ENCODE data around the gene CDH12. TPM values are rescaled to one million over a fixed set of nuclear protein-coding genes. Genes with fewer than 3 reads are reported as not detected.

The CDH12 gene
- total RNA-seq, 1 experiment from 2014 or later, result not detected

DNA sequence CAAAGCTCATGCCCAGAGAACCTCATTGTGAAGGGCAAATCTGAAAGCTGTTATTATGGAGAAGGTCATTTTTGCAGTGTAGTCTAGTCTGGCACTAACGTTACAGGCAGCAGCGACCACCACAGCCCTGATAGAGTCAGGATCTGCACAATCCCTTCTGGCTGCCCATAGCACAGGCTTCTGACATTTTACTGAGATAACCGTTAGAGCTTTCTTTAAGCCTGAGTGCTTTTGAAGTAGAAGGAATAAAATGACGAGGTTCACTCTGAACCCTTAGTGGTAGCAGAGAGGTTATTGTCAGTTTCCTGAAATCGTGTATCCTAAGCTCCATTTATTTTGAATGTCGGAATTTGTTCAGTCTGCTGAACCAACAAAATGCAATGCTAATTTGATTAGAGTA is 505.1 kb downstream of the CDH12 start:
- CTCF ChIA-PET, result no interaction called here

DNA sequence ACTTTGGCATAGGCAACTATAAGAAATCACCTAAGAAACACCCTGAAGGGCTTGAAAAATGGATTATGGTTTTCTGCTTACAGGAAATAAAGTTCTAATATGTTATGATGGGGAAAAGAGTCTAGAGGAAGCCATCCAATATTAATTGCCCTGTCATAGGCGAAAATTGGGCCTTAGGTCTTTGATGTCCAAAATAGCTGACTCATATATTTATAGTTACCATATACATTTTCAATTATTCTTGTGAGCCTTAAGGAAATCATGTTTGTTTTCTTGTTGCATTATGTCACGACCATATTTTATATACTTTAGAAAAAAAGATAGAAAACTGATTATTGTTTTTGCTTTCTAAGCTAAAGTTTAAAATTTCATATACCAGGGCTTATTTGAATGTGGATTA is 509.1 kb downstream of the CDH12 start:
- RAD21 ChIA-PET (ENCODE audit: low non-redundant PET in 1 of 2, low total read pairs in 2 of 2, uncharacterized antibody in 2 of 2, unreplicated experiment in 2 of 2), result no interaction called here
- no peak for DNase-seq (ENCODE audit: low read depth, low spot score)
- Histone ChIP-seq H3K9me3 (ENCODE audit: control insufficient read depth in 1 of 2, insufficient read depth in 1 of 2, low read depth in 1 of 2, low read length in 2 of 2) (peaks cover 9 to 21% of the 10 kb centered on the region in 2 experiments; a peak in 3 of 4 replicates), H3K79me2 (ENCODE audit: insufficient read depth, low read length) (no peaks in the 10 kb centered on the region), H4K20me1 (ENCODE audit: insufficient read depth) (no peaks in the 10 kb centered on the region), H3K4me3 (replicated peaks in 1 of 2; ENCODE audit: low read depth in 1 of 2, low read length in 2 of 2) (no peak overlapping the region), H3K27ac (ENCODE audit: low read depth, low read length) (no peak overlapping the region), H3K27me3 (ENCODE audit: insufficient read depth, low read length) (no peaks in the 10 kb centered on the region), H3K4me1 (ENCODE audit: control insufficient read depth in 1 of 2, insufficient read depth in 2 of 2, low read length in 2 of 2) (no peaks in the 10 kb centered on the region), H3K9me2 (ENCODE audit: insufficient read depth) (no peaks in the 10 kb centered on the region), H2AFZ (ENCODE audit: low read depth, low read length, poor library complexity, severe bottlenecking) (no peak overlapping the region), H3K9ac (ENCODE audit: low read length) (no peak overlapping the region), H3K4me2 (ENCODE audit: low read length) (no peak overlapping the region), H3K36me3 (ENCODE audit: control insufficient read depth in 1 of 2, insufficient read depth in 2 of 2, low read length in 2 of 2) (no peaks in the 10 kb centered on the region)
- ATAC-seq, result no peak
- no TSS peak for BruUV-seq (replicated peaks)
- intact Hi-C loops (cut with micrococcal nuclease), result no loop called here
- CTCF ChIA-PET, result no interaction called here
- POLR2A ChIA-PET, result no interaction called here
- no peak for TF ChIP-seq CBX3 (IDR thresholded peaks at IDR 0.05; ENCODE audit: low read depth)
- TF ChIP-seq, protein P1, sequence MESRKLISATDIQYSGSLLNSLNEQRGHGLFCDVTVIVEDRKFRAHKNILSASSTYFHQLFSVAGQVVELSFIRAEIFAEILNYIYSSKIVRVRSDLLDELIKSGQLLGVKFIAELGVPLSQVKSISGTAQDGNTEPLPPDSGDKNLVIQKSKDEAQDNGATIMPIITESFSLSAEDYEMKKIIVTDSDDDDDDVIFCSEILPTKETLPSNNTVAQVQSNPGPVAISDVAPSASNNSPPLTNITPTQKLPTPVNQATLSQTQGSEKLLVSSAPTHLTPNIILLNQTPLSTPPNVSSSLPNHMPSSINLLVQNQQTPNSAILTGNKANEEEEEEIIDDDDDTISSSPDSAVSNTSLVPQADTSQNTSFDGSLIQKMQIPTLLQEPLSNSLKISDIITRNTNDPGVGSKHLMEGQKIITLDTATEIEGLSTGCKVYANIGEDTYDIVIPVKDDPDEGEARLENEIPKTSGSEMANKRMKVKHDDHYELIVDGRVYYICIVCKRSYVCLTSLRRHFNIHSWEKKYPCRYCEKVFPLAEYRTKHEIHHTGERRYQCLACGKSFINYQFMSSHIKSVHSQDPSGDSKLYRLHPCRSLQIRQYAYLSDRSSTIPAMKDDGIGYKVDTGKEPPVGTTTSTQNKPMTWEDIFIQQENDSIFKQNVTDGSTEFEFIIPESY (IDR thresholded peaks at IDR 0.05; ENCODE audit: extremely low read depth, insufficient replicate concordance, low read length), result no peak
- no peak for TF ChIP-seq EGR1 (IDR thresholded peaks at IDR 0.05; ENCODE audit: low read depth)
- TF ChIP-seq SP1 (IDR thresholded peaks at IDR 0.05; ENCODE audit: low read depth), result no peak
- no peak for TF ChIP-seq EZH2phosphoT487 (IDR thresholded peaks at IDR 0.05; ENCODE audit: borderline replicate concordance)
- TF ChIP-seq YY1 (IDR thresholded peaks at IDR 0.05; ENCODE audit: extremely low read depth, insufficient replicate concordance, low read depth, low read length), result no peak
- TF ChIP-seq RAD21 (IDR thresholded peaks at IDR 0.05; ENCODE audit: low read depth), result no peak
- no peak for TF ChIP-seq SRF (IDR thresholded peaks at IDR 0.05; ENCODE audit: low read depth)
- no peak for TF ChIP-seq ZNF274 (IDR thresholded peaks at IDR 0.05; ENCODE audit: low read depth, low read length)

More for the DNA sequence above, 505.1 kb downstream of the CDH12 start:
- no peak for DNase-seq (ENCODE audit: low read depth, low spot score)
- no peak overlapping the region for H3K4me3 ChIP-seq (replicated peaks in 1 of 2; ENCODE audit: low read depth in 1 of 2, low read length in 2 of 2)
- no peaks in the 10 kb centered on the region for H3K79me2 ChIP-seq (ENCODE audit: insufficient read depth, low read length)
- TF ChIP-seq EZH2phosphoT487 (IDR thresholded peaks at IDR 0.05; ENCODE audit: borderline replicate concordance), result no peak
- TF ChIP-seq ZFX (IDR thresholded peaks at IDR 0.05), result no peak
- TF ChIP-seq POLR2A (IDR thresholded peaks at IDR 0.05; ENCODE audit: borderline replicate concordance, extremely low read depth, insufficient read depth, insufficient read length), result no peak
- no peak for TF ChIP-seq FOSL1 (IDR thresholded peaks at IDR 0.05; ENCODE audit: low read depth)
- TF ChIP-seq SIN3A (IDR thresholded peaks at IDR 0.05; ENCODE audit: low read depth), result no peak
- TF ChIP-seq CEBPB (IDR thresholded peaks at IDR 0.05; ENCODE audit: low read depth), result no peak
- no peak for TF ChIP-seq SRF (IDR thresholded peaks at IDR 0.05; ENCODE audit: low read depth)
- TF ChIP-seq POLR2AphosphoS5 (IDR thresholded peaks at IDR 0.05; ENCODE audit: low read depth, low read length), result no peak
- TF ChIP-seq ELF1 (IDR thresholded peaks at IDR 0.05; ENCODE audit: borderline replicate concordance, low read depth), result no peak
- TF ChIP-seq YY1 (IDR thresholded peaks at IDR 0.05; ENCODE audit: extremely low read depth, insufficient replicate concordance, low read depth, low read length), result no peak
- H2AFZ ChIP-seq (ENCODE audit: low read depth, low read length, poor library complexity, severe bottlenecking), result no peak overlapping the region
- ChIA-PET RAD21 (ENCODE audit: low non-redundant PET in 1 of 2, low total read pairs in 2 of 2, uncharacterized antibody in 2 of 2, unreplicated experiment in 2 of 2) (no interaction called here), POLR2A (no interaction called here)
- no peaks in the 10 kb centered on the region for H4K20me1 ChIP-seq (ENCODE audit: insufficient read depth)
- H3K9me2 ChIP-seq (ENCODE audit: insufficient read depth), result no peaks in the 10 kb centered on the region
- no peak overlapping the region for H3K9ac ChIP-seq (ENCODE audit: low read length)
- H3K9me3 ChIP-seq (ENCODE audit: control insufficient read depth in 1 of 2, insufficient read depth in 1 of 2, low read depth in 1 of 2, low read length in 2 of 2), result peaks cover 15 to 27% of the 10 kb centered on the region in 2 experiments; a peak in 2 of 4 replicates
- intact Hi-C loops (cut with micrococcal nuclease), result no loop called here
- H3K36me3 ChIP-seq (ENCODE audit: control insufficient read depth in 1 of 2, insufficient read depth in 2 of 2, low read length in 2 of 2), result no peaks in the 10 kb centered on the region
- BruUV-seq (replicated peaks), result no TSS peak
- no peak for ATAC-seq
- H3K4me1 ChIP-seq (ENCODE audit: control insufficient read depth in 1 of 2, insufficient read depth in 2 of 2, low read length in 2 of 2), result no peaks in the 10 kb centered on the region
- no peak overlapping the region for H3K4me2 ChIP-seq (ENCODE audit: low read length)
- no peak overlapping the region for H3K27ac ChIP-seq (ENCODE audit: low read depth, low read length)
- no peaks in the 10 kb centered on the region for H3K27me3 ChIP-seq (ENCODE audit: insufficient read depth, low read length)
